Stimulated activated CD8-positive, alpha-beta memory T cell treated with anti-CD3 and anti-CD28 coated beads, Interleukin-15, amount 100 ng/mL, for 4 hours (primary cell): ENCODE measurements around the gene IL17D.

Experiments
- DNase-seq, 2 donors: peaks; one replicate each; pipeline ENCODE4 v3.0.0-alpha.2; 2020; ENCODE audit warnings: low read depth in 2 of 2

Gene IL17D

DNA sequence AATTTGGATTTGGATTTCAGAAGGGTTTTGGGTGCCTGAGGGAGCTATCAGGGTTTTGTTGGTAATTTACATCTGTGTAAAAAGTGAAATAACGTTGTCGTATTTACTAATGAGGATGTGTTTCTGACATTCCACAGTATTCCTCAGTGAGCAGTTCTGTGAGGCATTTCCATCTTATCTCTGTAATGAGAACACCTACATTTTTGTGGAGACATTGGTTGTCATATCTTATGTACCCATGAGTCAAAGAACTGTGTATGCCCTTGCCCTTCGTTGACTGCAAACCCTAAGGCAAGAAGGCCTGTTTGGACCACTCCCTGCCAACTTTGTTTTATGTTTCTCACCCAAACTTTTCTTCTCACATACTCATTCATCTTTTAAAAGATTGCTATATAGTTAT, 14.2 kb upstream of the IL17D start:
- DNase-seq, result no peak

DNA sequence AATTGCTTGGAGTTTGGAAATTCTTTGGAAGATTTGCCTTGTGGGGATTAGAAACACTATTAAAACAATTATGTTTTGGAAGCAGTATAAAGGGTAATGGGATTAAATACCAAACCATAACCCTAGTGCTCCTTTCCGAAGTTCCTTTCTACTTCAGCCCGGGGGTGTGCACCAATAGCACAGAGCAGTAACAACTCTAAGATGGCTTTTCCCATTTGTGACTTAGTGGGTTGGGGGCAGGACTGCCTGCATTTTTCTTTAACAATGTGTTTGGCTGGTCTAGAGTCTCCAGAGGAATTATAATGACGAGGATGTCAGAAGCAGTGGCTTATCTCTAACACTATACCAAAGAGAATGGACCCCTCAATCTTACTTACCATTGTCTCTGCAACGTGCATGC, 11.9 kb upstream of the IL17D start:
- DNase-seq, result no peak

- no peak for DNase-seq
These were observed 7.4 kb upstream of the IL17D start for GRCh38 chr13:20696073-20696472.

DNA sequence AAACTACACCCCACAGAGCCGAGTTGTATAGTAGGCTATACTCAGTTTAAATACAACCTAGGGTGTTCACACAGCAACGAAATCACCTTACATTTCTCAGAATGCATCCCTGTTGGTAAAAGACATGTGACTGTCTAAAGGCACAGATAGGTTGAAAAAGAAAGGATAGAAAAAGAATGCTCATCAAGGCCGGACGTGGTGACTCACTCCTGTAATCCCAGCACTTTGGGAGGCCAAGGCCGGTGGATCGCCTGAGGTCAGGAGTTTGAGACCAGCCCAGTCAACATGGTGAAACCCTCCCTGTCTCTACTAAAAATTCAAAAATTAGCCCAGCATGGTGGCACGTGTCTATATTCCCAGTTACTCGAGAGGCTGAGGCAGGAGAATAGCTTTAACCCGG, 3.8 kb upstream of the IL17D start:
- DNase-seq, result no peak

GRCh38 chr13:20700288-20700687, 3.2 kb upstream of the IL17D start:
- no peak for DNase-seq

DNA sequence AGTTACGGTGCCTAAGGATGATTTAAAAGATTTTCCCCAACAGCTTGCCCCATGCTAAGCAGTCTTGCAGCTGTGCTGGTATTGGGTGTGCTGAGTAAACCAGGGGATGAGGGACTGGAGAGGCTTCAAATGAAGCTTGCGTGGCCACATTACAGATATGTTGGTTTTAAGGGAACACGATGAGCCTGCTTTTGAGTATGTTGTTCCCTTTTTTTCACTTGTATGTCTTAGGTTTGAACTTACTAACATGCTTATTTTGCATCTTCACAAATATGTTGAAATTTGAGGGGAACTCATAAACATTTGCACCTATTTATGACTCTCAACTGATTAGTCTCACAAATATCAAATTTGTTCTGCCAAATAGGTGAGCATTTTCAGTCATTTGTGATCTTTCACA, 2.0 kb upstream of the IL17D start:
- DNase-seq, result no peak

DNA sequence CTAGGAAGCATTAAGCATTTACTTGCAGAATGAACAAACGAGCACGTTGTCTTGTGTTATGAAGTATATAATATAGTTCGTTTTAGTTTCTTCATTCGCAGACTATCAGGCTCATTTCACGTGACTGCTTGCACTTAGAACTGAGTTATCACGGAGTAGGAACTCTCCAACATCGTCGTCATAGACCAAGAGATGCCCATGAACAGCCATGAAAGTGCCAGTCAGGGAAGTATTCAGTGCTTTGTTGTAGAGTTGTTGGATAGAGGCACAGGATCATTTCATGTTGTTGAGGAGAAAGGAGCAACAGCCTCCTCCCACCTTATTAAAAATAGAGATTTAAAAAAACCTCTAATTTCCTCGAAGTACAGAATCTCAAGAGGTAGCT, 977 bp upstream of the IL17D start:
- DNase-seq, result no peak

DNA sequence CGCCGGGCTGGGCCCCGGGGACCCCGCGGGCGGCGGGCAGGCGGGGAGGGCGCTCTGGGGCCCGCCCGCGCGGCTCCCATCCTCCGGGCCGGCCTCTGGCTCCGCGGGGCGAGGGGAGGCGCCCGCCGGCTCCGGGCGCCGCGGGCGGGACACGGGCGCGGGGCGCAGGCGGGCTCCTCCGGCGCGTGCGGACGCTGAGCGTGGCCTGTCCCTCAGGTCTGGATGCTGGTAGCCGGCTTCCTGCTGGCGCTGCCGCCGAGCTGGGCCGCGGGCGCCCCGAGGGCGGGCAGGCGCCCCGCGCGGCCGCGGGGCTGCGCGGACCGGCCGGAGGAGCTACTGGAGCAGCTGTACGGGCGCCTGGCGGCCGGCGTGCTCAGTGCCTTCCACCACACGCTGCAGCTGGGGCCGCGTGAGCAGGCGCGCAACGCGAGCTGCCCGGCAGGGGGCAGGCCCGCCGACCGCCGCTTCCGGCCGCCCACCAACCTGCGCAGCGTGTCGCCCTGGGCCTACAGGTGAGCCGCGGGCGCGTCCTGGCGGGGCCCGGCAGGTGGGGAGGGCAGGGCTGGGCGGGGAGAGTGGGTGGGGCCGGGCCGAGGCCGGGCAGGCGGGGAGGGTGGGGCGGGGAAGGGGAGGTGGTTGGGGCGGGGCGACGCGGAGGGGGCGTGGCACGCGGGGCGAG, 420 bp downstream of the IL17D start:
- peak; percentile 54 to 68 for DNase-seq

- no peak for DNase-seq
These were observed 1.1 kb downstream of the IL17D start for GRCh38 chr13:20704459-20705069.

- DNase-seq, result no peak
These were observed 3.2 kb downstream of the IL17D start for GRCh38 chr13:20706661-20707060.

DNA sequence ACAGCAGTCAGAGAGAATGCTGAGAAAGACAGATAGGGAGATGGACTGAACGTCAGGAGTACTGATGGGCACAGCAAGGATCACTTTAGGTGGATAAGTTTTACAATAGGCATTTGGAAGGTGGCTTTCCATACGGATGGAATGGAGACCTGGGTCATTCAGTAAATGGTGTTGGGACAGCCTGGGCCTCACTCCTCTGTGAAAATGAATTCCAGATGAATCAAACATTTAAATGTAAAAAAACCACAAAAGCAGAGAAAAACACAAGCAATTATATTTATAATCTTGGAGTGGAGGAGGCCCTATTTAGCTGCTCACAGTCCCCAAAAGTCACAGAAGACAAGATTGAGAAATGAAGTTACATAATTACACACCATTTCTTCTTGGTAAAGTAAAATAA, 4.7 kb downstream of the IL17D start:
- DNase-seq, result no peak

GRCh38 chr13:20709369-20709768, 5.9 kb downstream of the IL17D start:
- DNase-seq, result no peak

DNA sequence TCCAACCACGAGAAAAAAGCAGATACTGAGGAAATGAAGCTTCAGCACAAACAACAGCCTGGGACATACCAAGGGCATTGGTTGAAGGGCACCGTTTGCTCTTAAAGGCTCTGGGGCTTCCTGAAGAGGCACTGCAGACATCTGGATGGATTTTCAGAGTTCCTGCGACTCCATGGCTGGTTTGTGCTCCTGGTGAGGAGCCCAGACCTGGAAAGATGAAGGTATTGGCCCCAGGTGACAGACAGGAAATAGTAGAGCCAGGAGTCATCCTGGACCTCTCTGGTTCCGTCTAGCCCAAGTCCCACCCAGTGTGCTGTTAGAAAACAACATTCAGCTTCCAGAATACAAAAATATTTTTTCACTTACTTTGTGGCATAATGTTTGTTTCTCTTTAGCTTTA, 6.3 kb downstream of the IL17D start:
- no peak for DNase-seq

DNA sequence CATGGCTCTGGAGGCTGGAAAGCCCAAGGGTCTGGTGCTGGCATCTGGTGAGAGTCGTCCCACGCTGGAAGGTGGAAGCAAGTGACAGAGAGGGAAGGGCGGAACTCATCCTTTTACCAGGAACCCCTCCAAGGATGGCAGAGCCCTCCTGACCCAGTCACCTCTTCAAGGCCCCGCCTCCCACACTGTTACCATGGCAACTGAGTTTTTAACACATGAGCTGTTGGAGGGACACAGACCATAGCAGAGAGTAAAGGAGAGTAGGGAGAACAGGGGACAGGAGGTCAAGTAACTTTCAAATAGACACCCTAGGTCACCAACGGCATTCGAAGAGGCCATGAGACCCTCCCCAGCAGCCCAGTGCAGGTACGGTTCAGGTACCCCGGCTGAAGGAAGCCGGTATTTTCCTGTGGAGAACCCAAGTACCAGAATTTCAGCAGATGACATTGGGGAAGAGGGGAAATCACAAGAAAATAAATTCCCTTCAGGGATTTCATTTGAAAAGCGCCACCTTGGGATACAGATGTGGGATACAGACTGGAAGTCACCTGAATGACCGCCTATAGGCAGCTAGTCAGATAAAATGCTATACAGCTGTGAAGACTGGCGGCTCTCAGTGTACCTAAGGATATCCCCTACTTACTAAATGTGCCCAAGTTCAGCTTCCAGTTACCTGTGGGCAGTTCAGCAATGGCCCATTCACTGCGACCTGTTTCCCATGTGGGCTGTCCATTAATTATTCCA, 8.0 kb downstream of the IL17D start:
- DNase-seq, result no peak

DNA sequence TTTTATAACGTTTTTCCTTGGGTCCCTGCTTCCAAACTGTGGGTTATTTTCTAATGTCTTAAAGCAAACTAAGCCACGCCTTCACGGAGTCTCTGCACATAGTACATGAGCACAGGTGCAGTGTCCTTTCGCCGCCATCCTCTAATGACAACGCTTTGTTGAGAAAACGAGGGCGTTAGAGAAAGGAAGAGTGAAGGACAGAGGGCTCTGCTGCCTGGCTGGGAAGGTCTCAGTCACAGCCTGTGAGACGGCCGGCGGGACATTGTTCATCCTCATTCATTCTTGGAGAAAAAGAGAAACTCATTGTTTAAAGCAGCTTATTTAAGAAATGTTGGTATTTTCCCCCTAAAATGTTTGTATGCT, 9.5 kb downstream of the IL17D start:
- no peak for DNase-seq

DNA sequence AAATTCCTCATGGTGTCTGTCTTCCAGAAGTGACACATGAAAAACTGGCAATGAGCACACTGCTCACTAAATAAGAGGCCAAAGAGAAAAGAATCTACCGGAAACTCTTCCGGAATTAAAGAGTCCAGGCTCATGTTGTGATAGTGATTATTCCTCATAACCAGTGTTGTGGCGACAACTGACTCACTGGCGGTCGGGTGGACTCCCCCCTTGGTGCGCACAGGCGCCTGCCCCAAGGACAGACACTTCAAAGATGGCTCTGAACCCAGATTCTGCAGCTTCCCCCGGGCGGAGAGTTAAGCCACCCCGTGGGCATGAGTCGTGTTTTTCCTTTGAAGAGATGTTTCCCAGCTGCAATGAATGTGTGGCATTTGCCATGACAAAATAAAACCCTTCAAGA, 10.3 kb downstream of the IL17D start:
- DNase-seq, result no peak

DNA sequence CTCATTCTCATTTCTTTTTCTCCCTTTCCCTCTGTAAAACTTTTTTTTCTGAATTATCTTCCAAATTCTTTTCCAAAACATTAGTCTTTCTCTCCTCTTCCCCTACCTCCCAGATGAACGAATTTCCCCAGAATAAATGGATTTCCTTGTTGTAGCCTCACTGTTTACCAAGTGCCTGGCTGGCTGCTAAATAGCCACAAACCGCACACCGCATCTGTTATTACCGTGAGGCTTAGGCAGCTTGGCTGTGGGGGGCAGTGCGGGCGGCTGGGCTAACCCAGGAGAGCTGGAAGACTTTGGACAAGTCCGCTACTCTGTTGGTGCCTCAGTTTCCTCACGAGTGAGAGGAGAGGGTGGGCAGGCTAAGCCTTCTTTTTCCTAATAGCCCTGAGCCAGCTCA, 10.7 kb downstream of the IL17D start:
- DNase-seq, result no peak

GRCh38 chr13:20714563-20715329, 11.2 kb downstream of the IL17D start:
- DNase-seq, result no peak

- DNase-seq, result no peak
These were observed 11.8 kb downstream of the IL17D start for GRCh38 chr13:20715330-20715712.

GRCh38 chr13:20716951-20717350, 13.5 kb downstream of the IL17D start:
- DNase-seq, result no peak

DNA sequence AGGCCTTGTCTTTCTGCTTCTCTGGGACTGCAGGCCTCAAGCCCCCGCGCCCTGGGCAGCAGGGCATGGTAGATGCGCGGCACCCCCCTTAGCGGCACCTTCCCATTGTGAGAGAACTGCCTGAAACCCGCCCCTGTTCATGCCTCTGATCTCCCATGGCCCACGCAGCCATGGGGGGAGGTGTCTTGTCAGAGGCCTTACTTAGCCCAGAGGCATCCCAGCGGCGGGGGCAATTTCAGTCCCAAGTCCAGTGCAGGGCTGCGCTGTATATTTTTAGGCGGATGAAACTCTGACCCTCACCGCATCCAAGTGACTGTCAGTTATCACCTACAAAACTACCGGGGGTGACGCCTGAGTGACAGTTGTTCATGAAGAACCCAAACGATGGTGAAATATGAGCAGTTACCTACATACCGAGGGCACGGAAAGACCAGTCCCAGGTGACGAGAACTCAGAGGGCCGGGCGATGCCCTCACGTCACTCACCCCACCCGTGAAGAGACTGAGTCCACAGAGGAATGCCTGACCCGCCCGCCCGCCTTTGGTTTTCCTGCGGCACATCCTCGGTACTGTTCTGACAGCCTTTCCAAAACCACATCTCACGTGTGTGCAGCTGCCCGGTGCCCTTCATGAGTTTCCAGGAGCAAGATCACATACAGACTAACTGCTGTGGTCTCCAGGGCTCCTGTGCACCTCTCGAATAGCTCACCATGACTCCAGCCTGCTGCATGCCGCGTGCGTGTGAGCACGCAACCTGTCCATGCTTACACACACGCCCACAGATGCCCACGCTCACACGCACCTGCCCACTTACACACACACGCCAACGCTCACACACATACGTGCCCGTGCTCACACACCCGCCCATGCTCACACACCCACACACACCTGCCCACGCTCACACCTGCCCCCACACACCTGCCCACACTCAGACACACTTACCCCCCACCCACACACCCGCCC, 14.4 kb downstream of the IL17D start:
- DNase-seq, result no peak
